ENCODE results near the gene BST2.
"Not testable (repeated sequence)": the region's sequence is repeated elsewhere in the genome, so short reads cannot be mapped to it uniquely, and the experiment has no call there.

The BST2 gene

GRCh38 chr19:17376935-17377600 is 28.4 kb downstream of the BST2 start, which contains the start of gene PLVAP:
Gene PLVAP (minus strand): TSS chr19:17377342. CDS start chr19:17377288, 54 bp downstream.
- peak within 1 kb of the TSS; percentile 42 for H3K27ac ChIP-seq
- H3K4me1 ChIP-seq = peaks cover 9% of the 10 kb centered on the region
- no peaks in the 10 kb centered on the region for H3K27me3 ChIP-seq (ENCODE audit: control insufficient read depth, insufficient read depth, low read length)
- no peaks in the 10 kb centered on the region for H3K36me3 ChIP-seq (ENCODE audit: control insufficient read depth, insufficient read depth, low read length)
- no peak within 1 kb of the TSS for H3K9ac ChIP-seq
- H2AFZ ChIP-seq = no peak within 1 kb of the TSS
- no peak within 1 kb of the TSS for H3K4me3 ChIP-seq (ENCODE audit: low read depth, low read length)
- H3K9me3 ChIP-seq (ENCODE audit: control insufficient read depth, low read length) = no peaks in the 10 kb centered on the region
- H3K79me2 ChIP-seq = no peaks in the 10 kb centered on the region
- H3K4me2 ChIP-seq (ENCODE audit: low read length) = peak within 1 kb of the TSS; percentile 13
- TF ChIP-seq CTCF (IDR thresholded peaks at IDR 0.05) = no peak

GRCh38 chr19:17370026-17370587 is 35.3 kb downstream of the BST2 start:
- no peak overlapping the region for H3K4me3 ChIP-seq (ENCODE audit: low read depth, low read length)
- TF ChIP-seq CTCF (IDR thresholded peaks at IDR 0.05) = no peak
- H2AFZ ChIP-seq = no peak overlapping the region
- peaks cover 9% of the 10 kb centered on the region for H3K4me1 ChIP-seq
- H3K27me3 ChIP-seq (ENCODE audit: control insufficient read depth, insufficient read depth, low read length) = no peaks in the 10 kb centered on the region
- peak overlapping the region; percentile 29 for H3K4me2 ChIP-seq (ENCODE audit: low read length)
- peak overlapping the region; percentile 26 for H3K27ac ChIP-seq
- H3K9me3 ChIP-seq (ENCODE audit: control insufficient read depth, low read length) = no peaks in the 10 kb centered on the region
- H3K79me2 ChIP-seq = no peaks in the 10 kb centered on the region
- no peak overlapping the region for H3K9ac ChIP-seq
- H3K36me3 ChIP-seq (ENCODE audit: control insufficient read depth, insufficient read depth, low read length) = no peaks in the 10 kb centered on the region

GRCh38 chr19:17365361-17365760 is 40.1 kb downstream of the BST2 start:
- TF ChIP-seq CTCF (IDR thresholded peaks at IDR 0.05) = no peak
- Histone ChIP-seq H3K4me3 (ENCODE audit: low read depth, low read length) (no peak overlapping the region), H3K9me3 (ENCODE audit: control insufficient read depth, low read length) (no peaks in the 10 kb centered on the region), H3K9ac (no peak overlapping the region), H3K36me3 (ENCODE audit: control insufficient read depth, insufficient read depth, low read length) (no peaks in the 10 kb centered on the region), H3K4me1 (no peaks in the 10 kb centered on the region), H3K27me3 (ENCODE audit: control insufficient read depth, insufficient read depth, low read length) (no peaks in the 10 kb centered on the region), H2AFZ (no peak overlapping the region), H3K4me2 (ENCODE audit: low read length) (no peak overlapping the region), H3K27ac (no peak overlapping the region), H3K79me2 (no peaks in the 10 kb centered on the region)

GRCh38 chr19:17363852-17364605 is 41.4 kb downstream of the BST2 start:
- H3K79me2 ChIP-seq; H3K4me1 ChIP-seq; H3K27me3 ChIP-seq (ENCODE audit: control insufficient read depth, insufficient read depth, low read length); H3K9me3 ChIP-seq (ENCODE audit: control insufficient read depth, low read length); H3K36me3 ChIP-seq (ENCODE audit: control insufficient read depth, insufficient read depth, low read length); H3K9ac ChIP-seq; H3K4me2 ChIP-seq (ENCODE audit: low read length); H3K27ac ChIP-seq; H2AFZ ChIP-seq; H3K4me3 ChIP-seq (ENCODE audit: low read depth, low read length): not testable (repeated sequence)
